Ishikawa (cell line): ENCODE results near the gene PRRT1B.

Experiments
- CEBPB ChIP-seq: IDR thresholded peaks from 2 replicates; pipeline ENCODE4 v1.6.1; 2012
- CREB1 ChIP-seq: IDR thresholded peaks from 2 replicates; pipeline ENCODE4 v1.6.1; 2012; ENCODE audit warnings: low read depth
- EGR1 ChIP-seq: IDR thresholded peaks from 2 replicates; pipeline ENCODE4 v1.6.1; 2012
- EP300 ChIP-seq: IDR thresholded peaks from 2 replicates; pipeline ENCODE4 v1.6.1; 2012; ENCODE audit warnings: borderline replicate concordance
- FOXM1 ChIP-seq: IDR thresholded peaks from 2 replicates; pipeline ENCODE4 v1.6.1; 2012; ENCODE audit warnings: low read depth, borderline replicate concordance
- MAX ChIP-seq: IDR thresholded peaks from 2 replicates; pipeline ENCODE4 v1.6.1; 2012
- NFIC ChIP-seq: IDR thresholded peaks from 2 replicates; pipeline ENCODE4 v1.6.1; 2012
- RAD21 ChIP-seq: IDR thresholded peaks from 2 replicates; pipeline ENCODE4 v1.6.1; 2012; ENCODE audit warnings: low read depth
- TAF1 ChIP-seq: IDR thresholded peaks from 2 replicates; pipeline ENCODE4 v1.6.1; 2012; ENCODE audit warnings: low read depth, mild to moderate bottlenecking
- TCF12 ChIP-seq: IDR thresholded peaks from 2 replicates; pipeline ENCODE4 v1.6.1; 2012; ENCODE audit warnings: low read depth
- TEAD4 ChIP-seq: IDR thresholded peaks from 2 replicates; pipeline ENCODE4 v1.6.1; 2012
- USF1 ChIP-seq: IDR thresholded peaks from 2 replicates; pipeline ENCODE4 v1.6.1; 2012
- YY1 ChIP-seq: IDR thresholded peaks from 2 replicates; pipeline ENCODE4 v1.6.1; 2012; ENCODE audit warnings: low read depth
- ZBTB7A ChIP-seq: IDR thresholded peaks from 2 replicates; pipeline ENCODE4 v1.6.1; 2012; ENCODE audit warnings: low read depth
- TF ChIP-seq, protein P1 (sequence below): IDR thresholded peaks from 2 replicates; pipeline ENCODE4 v1.6.1; 2012; ENCODE audit warnings: low read depth, mild to moderate bottlenecking

The PRRT1B gene

GRCh38 chr9:131593936-131594665 is 48.8 kb downstream of the PRRT1B start:
- TF ChIP-seq CEBPB (no peak), NFIC (no peak), CREB1 (no peak), USF1 (no peak), MAX (no peak), FOXM1 (no peak), EGR1 (no peak), YY1 (no peak), ZBTB7A (no peak)
- TF ChIP-seq, protein P1, sequence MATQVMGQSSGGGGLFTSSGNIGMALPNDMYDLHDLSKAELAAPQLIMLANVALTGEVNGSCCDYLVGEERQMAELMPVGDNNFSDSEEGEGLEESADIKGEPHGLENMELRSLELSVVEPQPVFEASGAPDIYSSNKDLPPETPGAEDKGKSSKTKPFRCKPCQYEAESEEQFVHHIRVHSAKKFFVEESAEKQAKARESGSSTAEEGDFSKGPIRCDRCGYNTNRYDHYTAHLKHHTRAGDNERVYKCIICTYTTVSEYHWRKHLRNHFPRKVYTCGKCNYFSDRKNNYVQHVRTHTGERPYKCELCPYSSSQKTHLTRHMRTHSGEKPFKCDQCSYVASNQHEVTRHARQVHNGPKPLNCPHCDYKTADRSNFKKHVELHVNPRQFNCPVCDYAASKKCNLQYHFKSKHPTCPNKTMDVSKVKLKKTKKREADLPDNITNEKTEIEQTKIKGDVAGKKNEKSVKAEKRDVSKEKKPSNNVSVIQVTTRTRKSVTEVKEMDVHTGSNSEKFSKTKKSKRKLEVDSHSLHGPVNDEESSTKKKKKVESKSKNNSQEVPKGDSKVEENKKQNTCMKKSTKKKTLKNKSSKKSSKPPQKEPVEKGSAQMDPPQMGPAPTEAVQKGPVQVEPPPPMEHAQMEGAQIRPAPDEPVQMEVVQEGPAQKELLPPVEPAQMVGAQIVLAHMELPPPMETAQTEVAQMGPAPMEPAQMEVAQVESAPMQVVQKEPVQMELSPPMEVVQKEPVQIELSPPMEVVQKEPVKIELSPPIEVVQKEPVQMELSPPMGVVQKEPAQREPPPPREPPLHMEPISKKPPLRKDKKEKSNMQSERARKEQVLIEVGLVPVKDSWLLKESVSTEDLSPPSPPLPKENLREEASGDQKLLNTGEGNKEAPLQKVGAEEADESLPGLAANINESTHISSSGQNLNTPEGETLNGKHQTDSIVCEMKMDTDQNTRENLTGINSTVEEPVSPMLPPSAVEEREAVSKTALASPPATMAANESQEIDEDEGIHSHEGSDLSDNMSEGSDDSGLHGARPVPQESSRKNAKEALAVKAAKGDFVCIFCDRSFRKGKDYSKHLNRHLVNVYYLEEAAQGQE = no peak

DNA sequence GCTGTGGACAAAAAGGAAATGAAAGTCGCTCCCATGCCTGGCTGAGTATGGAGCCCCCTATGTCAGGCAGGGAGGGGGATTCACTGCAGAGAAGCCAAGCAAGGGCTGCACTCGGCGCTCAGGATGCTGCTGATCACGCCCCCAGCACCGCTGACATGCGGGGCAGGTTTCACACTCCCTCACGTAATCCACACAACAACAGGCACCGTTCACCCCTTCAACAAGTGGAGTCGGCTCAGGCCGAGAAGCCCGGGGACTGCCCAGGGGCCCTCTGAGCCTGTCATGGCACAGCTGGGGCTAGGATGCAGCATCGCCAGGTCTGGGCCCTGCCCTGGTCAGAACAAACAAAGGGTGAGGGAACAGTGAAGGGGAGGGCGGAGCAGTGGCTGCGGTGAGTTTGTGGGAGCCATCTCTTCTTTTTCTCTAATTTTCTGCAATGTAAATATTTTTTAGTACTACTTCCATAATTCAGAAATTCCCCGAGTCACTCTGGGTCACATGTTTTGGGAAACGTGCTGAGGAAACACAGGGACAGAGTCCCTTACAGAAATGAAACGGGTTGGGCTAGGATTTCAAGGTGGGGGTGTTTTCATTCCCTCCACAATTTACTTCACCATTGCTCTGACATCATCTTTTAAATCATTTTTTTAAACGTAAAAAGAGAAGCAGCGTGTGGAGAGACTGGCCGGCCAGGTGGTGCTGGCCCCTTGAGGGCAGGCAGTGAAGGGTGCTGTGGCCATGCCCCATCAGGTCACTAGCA is 49.8 kb downstream of the PRRT1B start:
- TF ChIP-seq, protein P1 = no peak
- no peak for TF ChIP-seq ZBTB7A
- no peak for TF ChIP-seq TAF1
- TF ChIP-seq FOXM1 = no peak
- no peak for TF ChIP-seq USF1
- TF ChIP-seq EP300 = no peak
- TF ChIP-seq TEAD4 = no peak
- no peak for TF ChIP-seq NFIC
- no peak for TF ChIP-seq TCF12
- TF ChIP-seq MAX = no peak
- TF ChIP-seq CEBPB = no peak
- TF ChIP-seq CREB1 = no peak
- no peak for TF ChIP-seq YY1
- no peak for TF ChIP-seq EGR1
- no peak for TF ChIP-seq RAD21

GRCh38 chr9:131595696-131596429 is 50.5 kb downstream of the PRRT1B start:
- TF ChIP-seq TEAD4 (no peak), ZBTB7A (no peak), TAF1 (no peak), YY1 (no peak), TCF12 (no peak), EP300 (no peak)

GRCh38 chr9:131596430-131596743 is 51.1 kb downstream of the PRRT1B start:
- TF ChIP-seq USF1 (no peak), RAD21 (no peak), TEAD4 (no peak), MAX (no peak), TAF1 (no peak), TCF12 (no peak), YY1 (no peak), CEBPB (no peak), NFIC (no peak), ZBTB7A (no peak), EP300 (no peak), FOXM1 (no peak), EGR1 (no peak)
- TF ChIP-seq, protein P1 = no peak
